Tongue (tissue), 2 donors: ENCODE results near the gene ATP8A2. TPM values are rescaled to one million over a fixed set of nuclear protein-coding genes. Genes with fewer than 3 reads are reported as not detected.

Source experiments
- small RNA-seq: library from RNA; depleted of rRNA; stranded (forward); fragments of <200 nt; gene quantifications from one replicate; pipeline ENCODE3, GENCODE V24; 2014; ENCODE audit warnings: low replicate concordance
- total RNA-seq: library from RNA; depleted of rRNA; stranded (reverse); fragments of >200 nt; gene quantifications from one replicate; pipeline ENCODE4 v1.2.3, GENCODE V29; 2014

The ATP8A2 gene
- total RNA-seq, 1 donor from 2014 or later = 1.8 TPM

Small RNA genes lying within 50 kb of the gene (small RNA-seq; reads per million reads assigned to genes)
- gene RN7SL741P (not detected), gene RNU6-78P (not detected), gene RNY1P3 (not detected)

Other genes with a start within 250 kb of the ATP8A2 start
- gene AMER2, start 199.7 kb upstream of the ATP8A2 start, total RNA-seq = 0.62 TPM
- 18.9 TPM for gene MTMR6, start 84.5 kb upstream of the ATP8A2 start, total RNA-seq
- gene NUP58, start 70.3 kb upstream of the ATP8A2 start, total RNA-seq = 128 TPM